ENCODE measurements around the gene TUBGCP6.

- no peak for TF ChIP-seq POLR2A (IDR thresholded peaks at IDR 0.05)
- no peak for TF ChIP-seq CTCF (IDR thresholded peaks at IDR 0.05)
These were observed 64.7 kb downstream of the TUBGCP6 start for GRCh38 chr22:50179937-50180726.
